ENCODE results near the gene CUTC. TPM values are rescaled to one million over a fixed set of nuclear protein-coding genes. Genes with fewer than 3 reads are reported as not detected.

Gene CUTC
- total and polyA plus RNA-seq, 10 donors, result 25.2 to 50.5 (median 38.1) TPM

GRCh38 chr10:99758211-99758891 is 26.3 kb downstream of the CUTC start:
- Histone ChIP-seq H3K36me3 (peaks cover 9 to 85% (median 74%) of the 10 kb centered on the region in 6 donors), H3K4me1 (no peaks in the 10 kb centered on the region), H3K27ac (no peak overlapping the region), H3K9me3 (peaks cover 0 to 5% (median 0%) of the 10 kb centered on the region in 8 donors), H3K27me3 (replicated peaks in 1 of 7) (no peaks in the 10 kb centered on the region), H3K4me3 (no peak overlapping the region)
- intact Hi-C loops (cut with DNase I; ENCODE audit: low total_unique reads), result no loop called here
- TF ChIP-seq POLR2A (IDR thresholded peaks at IDR 0.05) (no peak), POLR2AphosphoS5 (IDR thresholded peaks at IDR 0.05) (no peak)
- TF ChIP-seq, protein P1, sequence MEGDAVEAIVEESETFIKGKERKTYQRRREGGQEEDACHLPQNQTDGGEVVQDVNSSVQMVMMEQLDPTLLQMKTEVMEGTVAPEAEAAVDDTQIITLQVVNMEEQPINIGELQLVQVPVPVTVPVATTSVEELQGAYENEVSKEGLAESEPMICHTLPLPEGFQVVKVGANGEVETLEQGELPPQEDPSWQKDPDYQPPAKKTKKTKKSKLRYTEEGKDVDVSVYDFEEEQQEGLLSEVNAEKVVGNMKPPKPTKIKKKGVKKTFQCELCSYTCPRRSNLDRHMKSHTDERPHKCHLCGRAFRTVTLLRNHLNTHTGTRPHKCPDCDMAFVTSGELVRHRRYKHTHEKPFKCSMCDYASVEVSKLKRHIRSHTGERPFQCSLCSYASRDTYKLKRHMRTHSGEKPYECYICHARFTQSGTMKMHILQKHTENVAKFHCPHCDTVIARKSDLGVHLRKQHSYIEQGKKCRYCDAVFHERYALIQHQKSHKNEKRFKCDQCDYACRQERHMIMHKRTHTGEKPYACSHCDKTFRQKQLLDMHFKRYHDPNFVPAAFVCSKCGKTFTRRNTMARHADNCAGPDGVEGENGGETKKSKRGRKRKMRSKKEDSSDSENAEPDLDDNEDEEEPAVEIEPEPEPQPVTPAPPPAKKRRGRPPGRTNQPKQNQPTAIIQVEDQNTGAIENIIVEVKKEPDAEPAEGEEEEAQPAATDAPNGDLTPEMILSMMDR (IDR thresholded peaks at IDR 0.05 in 8 of 11, conservative IDR thresholded peaks at IDR 0.05 in 3 of 11), result no peak
- 88 to 96% (median 93%) methylated on average over 2 of the region's 2 CpGs for WGBS, 5 donors
- no peak for DNase-seq

GRCh38 chr10:99760321-99760720 is 28.3 kb downstream of the CUTC start:
- no peaks in the 10 kb centered on the region for H3K4me1 ChIP-seq
- no peak for DNase-seq
- TF ChIP-seq, protein P1 (IDR thresholded peaks at IDR 0.05 in 8 of 11, conservative IDR thresholded peaks at IDR 0.05 in 3 of 11), result no peak
- TF ChIP-seq POLR2A (IDR thresholded peaks at IDR 0.05) (no peak), POLR2AphosphoS5 (IDR thresholded peaks at IDR 0.05) (no peak)
- peaks cover 0 to 6% (median 0%) of the 10 kb centered on the region in 8 donors for H3K9me3 ChIP-seq
- intact Hi-C loops (cut with DNase I; ENCODE audit: low total_unique reads), result no loop called here
- no peaks in the 10 kb centered on the region for H3K27me3 ChIP-seq (replicated peaks in 1 of 7)
- peaks cover 9 to 65% (median 59%) of the 10 kb centered on the region in 6 donors for H3K36me3 ChIP-seq
- H3K4me3 ChIP-seq, result no peak overlapping the region
- H3K27ac ChIP-seq, result no peak overlapping the region
- 86 to 100% (median 92%) methylated on average over 1 of the region's 1 CpG for WGBS, 5 donors

DNA sequence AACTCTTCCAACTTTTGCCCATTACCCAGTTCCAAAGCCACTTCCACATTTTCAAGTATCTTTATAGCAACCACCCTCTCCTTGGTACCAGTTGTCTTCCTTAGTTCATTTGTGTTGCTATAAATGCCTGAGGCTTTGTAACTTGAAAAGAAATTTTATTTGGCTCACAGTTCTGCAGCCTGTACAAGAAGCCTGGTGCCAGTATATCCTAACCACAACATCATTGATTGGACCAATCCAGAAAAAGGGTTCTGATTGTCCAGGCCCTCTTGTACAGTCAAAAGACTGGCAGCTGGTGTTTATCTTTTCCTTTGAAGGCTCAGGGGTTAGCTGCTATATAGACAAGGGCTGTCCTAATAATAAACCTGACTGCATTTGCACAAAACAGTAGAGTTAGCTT is 29.3 kb downstream of the CUTC start:
- Histone ChIP-seq H3K9me3 (peaks cover 0 to 6% (median 0%) of the 10 kb centered on the region in 8 donors), H3K4me3 (no peak overlapping the region), H3K27me3 (replicated peaks in 1 of 7) (no peaks in the 10 kb centered on the region), H3K36me3 (peaks cover 7 to 55% (median 48%) of the 10 kb centered on the region in 6 donors), H3K4me1 (no peaks in the 10 kb centered on the region), H3K27ac (no peak overlapping the region)
- TF ChIP-seq, protein P1 (IDR thresholded peaks at IDR 0.05 in 8 of 11, conservative IDR thresholded peaks at IDR 0.05 in 3 of 11), result no peak
- TF ChIP-seq POLR2A (IDR thresholded peaks at IDR 0.05) (no peak), POLR2AphosphoS5 (IDR thresholded peaks at IDR 0.05) (no peak)
- intact Hi-C loops (cut with DNase I; ENCODE audit: low total_unique reads), result no loop called here
- DNase-seq, result no peak

- Histone ChIP-seq H3K9me3 (peaks cover 0 to 6% (median 0%) of the 10 kb centered on the region in 8 donors), H3K4me3 (no peak overlapping the region), H3K27ac (no peak overlapping the region), H3K4me1 (no peaks in the 10 kb centered on the region), H3K36me3 (peaks cover 2 to 11% (median 7%) of the 10 kb centered on the region in 6 donors), H3K27me3 (replicated peaks in 1 of 7) (no peaks in the 10 kb centered on the region)
- intact Hi-C loops (cut with DNase I; ENCODE audit: low total_unique reads), result no loop called here
- 63 to 78% (median 77%) methylated on average over 4 of the region's 4 CpGs for WGBS, 5 donors
- no peak for DNase-seq
- TF ChIP-seq, protein P1 (IDR thresholded peaks at IDR 0.05 in 8 of 11, conservative IDR thresholded peaks at IDR 0.05 in 3 of 11), result no peak
- TF ChIP-seq POLR2A (IDR thresholded peaks at IDR 0.05) (no peak), POLR2AphosphoS5 (IDR thresholded peaks at IDR 0.05) (no peak)
These were observed 33.8 kb downstream of the CUTC start for GRCh38 chr10:99765672-99766301.

Data from spleen (tissue), 11 donors.